GM12878 (cell line): ENCODE data around the gene GRK7. TPM values are rescaled to one million over a fixed set of nuclear protein-coding genes. Genes with fewer than 3 reads are reported as not detected.

ENCODE experiments used
- ATAC-seq: fragments of 200-7000 bp; cut with Tn5 transposase; 3 replicates; pipeline ENCODE4 v1.9.1; 2020; ENCODE audit warnings: mild to moderate bottlenecking, moderate library complexity
- BruUV-seq: library from RNA; stranded (reverse); fragments of 400-500 nt; replicated peaks from 2 replicates; lab custom pipeline; 2021; lab: Mats Ljungman, UMichigan
- CTCF ChIA-PET: fragments of 300-600 bp; sonication (Branson Sonifier 250); formaldehyde crosslinking; extraction: SDS; loops from one replicate; lab custom pipeline; 2021; ENCODE audit warnings: inconsistent platforms; lab: Yijun Ruan, JAX
- POLR2A ChIA-PET: fragments of 350-600 bp; formaldehyde crosslinking; extraction: SDS; loops from one replicate; lab custom pipeline; 2021; ENCODE audit warnings: inconsistent platforms; lab: Charles Lee
- RAD21 ChIA-PET: fragments of 300-600 bp; sonication (Branson Sonifier 250); formaldehyde crosslinking; loops from one replicate; lab custom pipeline; 2023; ENCODE audit warnings: antibody characterized with exemption; ENCODE audit not compliant: unreplicated experiment; lab: Charles Lee
- SMC1A ChIA-PET: fragments of 300-600 bp; sonication (Branson Sonifier 250); formaldehyde crosslinking; loops from one replicate; lab custom pipeline; 2023; ENCODE audit not compliant: unreplicated experiment, uncharacterized antibody; lab: Charles Lee
- DNase-seq: peaks from one replicate; pipeline ENCODE4 v3.0.0-alpha.2; 2011; ENCODE audit warnings: low read depth, low spot score
- FAIRE-seq: peaks from 3 replicates; lab custom pipeline; 2011; peaks lifted over from hg19 to GRCh38; lab: Jason Lieb, UNC
- H2AFZ ChIP-seq: 2 replicates; pipeline ENCODE4 v1.6.0; 2011; ENCODE audit warnings: low read depth, low read length, control low read depth; ENCODE audit not compliant: control insufficient read depth
- H3K27ac ChIP-seq: 2 replicates; pipeline ENCODE4 v1.5.1; 2011; ENCODE audit warnings: control low read depth; ENCODE audit not compliant: control insufficient read depth, insufficient read depth
- H3K27me3 ChIP-seq, 2 experiments: replicated peaks in 1 of 2; 2 replicates each; pipeline versions ENCODE4 v1.6.0 to v1.6.1; 2011; ENCODE audit warnings: low read length in 1 of 2; ENCODE audit not compliant: control insufficient read depth in 2 of 2, insufficient read depth in 2 of 2
- H3K36me3 ChIP-seq, 2 experiments: 2 replicates each; pipeline ENCODE4 v1.5.1; 2011; ENCODE audit warnings: low read length in 1 of 2; ENCODE audit not compliant: control insufficient read depth in 2 of 2, insufficient read depth in 2 of 2
- H3K4me1 ChIP-seq: 2 replicates; pipeline ENCODE4 v1.6.1; 2011; ENCODE audit warnings: mild to moderate bottlenecking, low read length, moderate library complexity, mixed read lengths; ENCODE audit not compliant: control insufficient read depth, insufficient read depth
- H3K4me2 ChIP-seq: 2 replicates; pipeline ENCODE4 v1.6.0; 2011; ENCODE audit warnings: control low read depth; ENCODE audit not compliant: control insufficient read depth, insufficient read depth
- H3K4me3 ChIP-seq: fragments of 200-600 bp; sonication (generic); 2 replicates; pipeline ENCODE4 v1.5.1; 2016
- H3K79me2 ChIP-seq: 2 replicates; pipeline ENCODE4 v1.6.0; 2011; ENCODE audit warnings: low read length; ENCODE audit not compliant: control insufficient read depth, insufficient read depth
- H3K9ac ChIP-seq: 2 replicates; pipeline ENCODE4 v1.8.0; 2011; ENCODE audit warnings: low read length, control low read depth, mixed read lengths; ENCODE audit not compliant: control insufficient read depth, insufficient read depth
- H3K9me3 ChIP-seq: replicated peaks from 3 replicates; pipeline ENCODE4 v1.5.1; 2011; ENCODE audit warnings: mild to moderate bottlenecking, low read length; ENCODE audit not compliant: control insufficient read depth, insufficient read depth
- H4K20me1 ChIP-seq: 2 replicates; pipeline ENCODE4 v1.6.0; 2011; ENCODE audit not compliant: control insufficient read depth, insufficient read depth
- BCL3 ChIP-seq: IDR thresholded peaks from 2 replicates; pipeline ENCODE4 v1.6.1; 2011; ENCODE audit warnings: borderline replicate concordance, low read depth, mild to moderate bottlenecking, moderate library complexity, low read length; ENCODE audit not compliant: insufficient read depth, poor library complexity, severe bottlenecking
- CHD2 ChIP-seq: IDR thresholded peaks from 2 replicates; pipeline ENCODE4 v1.6.1; 2011; ENCODE audit warnings: low read depth, low read length, improper control_type of control experiment, borderline replicate concordance
- ELK1 ChIP-seq: IDR thresholded peaks from 2 replicates; pipeline ENCODE4 v1.6.1; 2012; ENCODE audit warnings: low read depth, low read length, improper control_type of control experiment
- SKIL ChIP-seq: fragments of 450-650 bp; IDR thresholded peaks from 2 replicates; pipeline ENCODE4 v1.6.1; 2017; ENCODE audit warnings: mild to moderate bottlenecking, low read depth, inconsistent platforms; ENCODE audit not compliant: poor library complexity, severe bottlenecking
- SMARCA5 ChIP-seq: fragments of 450-650 bp; IDR thresholded peaks from 2 replicates; pipeline ENCODE4 v1.6.1; 2017; ENCODE audit warnings: mild to moderate bottlenecking
- USF1 ChIP-seq: IDR thresholded peaks from 2 replicates; pipeline ENCODE4 v1.6.1; 2011; ENCODE audit warnings: borderline replicate concordance, low read depth, mild to moderate bottlenecking, moderate library complexity, mixed read lengths, low read length; ENCODE audit not compliant: insufficient read depth; ENCODE audit errors: extremely low read length
- ZNF24 ChIP-seq: fragments of 450-650 bp; IDR thresholded peaks from 2 replicates; pipeline ENCODE4 v1.6.1; 2017; ENCODE audit warnings: antibody characterized with exemption, mild to moderate bottlenecking
- WGBS: methylation state at CpG from one replicate; pipeline ENCODE4 v1.1.6; 2016; ENCODE audit warnings: low lambda C conversion rate; ENCODE audit not compliant: insufficient replicate concordance, insufficient coverage; ENCODE audit errors: missing lambda C conversion rate; 5-methylcytosine and 5-hydroxymethylcytosine counted together
- in situ Hi-C: fragments of 300-500 bp; cut with MboI; formaldehyde crosslinking; loops from 9 replicates; pipeline ENCODE4 v1.14.3; 2018; ENCODE audit warnings: mixed read lengths
- intact Hi-C: fragments of 100-400 bp; cut with micrococcal nuclease; formaldehyde crosslinking; loops from one replicate; pipeline ENCODE4 v1.14.2; 2022; ENCODE audit not compliant: unreplicated experiment
- polyA plus RNA-seq, 11 experiments: library from polyadenylated mRNA; depleted of rRNA in 4 of 11; unstranded in 6 of 11; stranded (reverse) in 5 of 11; fragments of >200 nt; fragmentation: Nextera tagmentation in 4 of 11; fragmentation: Illumina TruSeq in 1 of 11; extraction: Ambion mirVana in 4 of 11; extraction: Trizol in 1 of 11; gene quantifications; 1 replicate in 1 of 11; 2 replicates in 10 of 11; pipeline versions ENCODE4 v1.2.1 to v1.2.3, GENCODE V29; 2011 to 2016; ENCODE audit warnings: inconsistent platforms in 2 of 11, missing spikeins in 2 of 11, low read depth in 1 of 11
- total RNA-seq, 4 experiments: library from RNA; depleted of rRNA in 3 of 4; stranded (reverse); fragments of >200 nt in 3 of 4; fragmentation: Illumina TruSeq in 1 of 4; extraction: Trizol in 1 of 4; gene quantifications; 2 replicates each; pipeline versions ENCODE4 v1.2.1 to v1.2.3, GENCODE V29; 2013 to 2021
- TF ChIP-seq, protein P1 (sequence below): fragments of 450-650 bp; IDR thresholded peaks from 2 replicates; pipeline ENCODE4 v1.6.1; 2018; ENCODE audit warnings: mild to moderate bottlenecking, low read depth, moderate library complexity; ENCODE audit not compliant: partially characterized antibody
- TF ChIP-seq, protein P2 (sequence below): fragments of 450-650 bp; IDR thresholded peaks from 2 replicates; pipeline ENCODE4 v1.6.1; 2014; ENCODE audit warnings: mild to moderate bottlenecking

Gene GRK7
- total and polyA plus RNA-seq, 10 of the 15 experiments (the other 5 are each of a cell fraction or from before 2014, with no cell fraction given): not detected

DNA sequence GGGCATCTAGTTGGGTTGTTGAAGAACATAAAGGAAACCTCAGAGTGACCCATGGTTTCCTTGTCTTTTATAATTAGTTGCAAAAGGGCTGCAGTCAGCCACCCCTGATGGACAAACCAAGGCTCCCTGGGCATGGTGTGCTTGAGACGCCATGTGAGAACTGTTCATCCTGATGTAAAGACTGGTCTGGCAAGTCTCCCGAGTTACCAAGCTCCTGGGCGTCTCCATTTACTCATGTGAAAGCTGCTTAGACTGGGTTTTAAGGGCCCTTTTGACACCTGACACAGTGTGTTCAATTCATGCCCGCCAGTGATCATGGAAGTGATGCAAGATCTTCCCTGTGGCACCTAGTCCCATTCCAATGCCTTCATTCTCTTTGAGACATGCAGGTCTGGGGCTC lies 49.4 kb downstream of the GRK7 start:
- no peak overlapping the region for H3K4me3 ChIP-seq
- intact Hi-C loops: no loop called here
- no peak overlapping the region for H3K9ac ChIP-seq
- no peak overlapping the region for H3K4me2 ChIP-seq
- ChIA-PET RAD21 (no interaction called here), POLR2A (no interaction called here), CTCF (no interaction called here), SMC1A (no interaction called here)
- DNase-seq (no peak), FAIRE-seq (no peak), ATAC-seq (no peak)
- H4K20me1 ChIP-seq: no peaks in the 10 kb centered on the region
- H3K79me2 ChIP-seq: no peaks in the 10 kb centered on the region
- H3K27me3 ChIP-seq: peaks cover 1 to 4% of the 10 kb centered on the region in 2 experiments; a peak in 3 of 4 replicates
- no TSS peak for BruUV-seq
- H3K27ac ChIP-seq: no peak overlapping the region
- in situ Hi-C loops: no loop called here
- H3K4me1 ChIP-seq: no peaks in the 10 kb centered on the region
- H2AFZ ChIP-seq: no peak overlapping the region
- peaks cover 2% of the 10 kb centered on the region; the same call in 1 of the 3 replicates for H3K9me3 ChIP-seq
- 0% methylated on average over 4 of the region's 4 CpGs for WGBS
- no peaks in the 10 kb centered on the region for H3K36me3 ChIP-seq
- TF ChIP-seq BCL3 (no peak), SMARCA5 (no peak), SKIL (no peak), ZNF24 (no peak), ELK1 (no peak), CHD2 (no peak), USF1 (no peak)
- TF ChIP-seq, protein P1, sequence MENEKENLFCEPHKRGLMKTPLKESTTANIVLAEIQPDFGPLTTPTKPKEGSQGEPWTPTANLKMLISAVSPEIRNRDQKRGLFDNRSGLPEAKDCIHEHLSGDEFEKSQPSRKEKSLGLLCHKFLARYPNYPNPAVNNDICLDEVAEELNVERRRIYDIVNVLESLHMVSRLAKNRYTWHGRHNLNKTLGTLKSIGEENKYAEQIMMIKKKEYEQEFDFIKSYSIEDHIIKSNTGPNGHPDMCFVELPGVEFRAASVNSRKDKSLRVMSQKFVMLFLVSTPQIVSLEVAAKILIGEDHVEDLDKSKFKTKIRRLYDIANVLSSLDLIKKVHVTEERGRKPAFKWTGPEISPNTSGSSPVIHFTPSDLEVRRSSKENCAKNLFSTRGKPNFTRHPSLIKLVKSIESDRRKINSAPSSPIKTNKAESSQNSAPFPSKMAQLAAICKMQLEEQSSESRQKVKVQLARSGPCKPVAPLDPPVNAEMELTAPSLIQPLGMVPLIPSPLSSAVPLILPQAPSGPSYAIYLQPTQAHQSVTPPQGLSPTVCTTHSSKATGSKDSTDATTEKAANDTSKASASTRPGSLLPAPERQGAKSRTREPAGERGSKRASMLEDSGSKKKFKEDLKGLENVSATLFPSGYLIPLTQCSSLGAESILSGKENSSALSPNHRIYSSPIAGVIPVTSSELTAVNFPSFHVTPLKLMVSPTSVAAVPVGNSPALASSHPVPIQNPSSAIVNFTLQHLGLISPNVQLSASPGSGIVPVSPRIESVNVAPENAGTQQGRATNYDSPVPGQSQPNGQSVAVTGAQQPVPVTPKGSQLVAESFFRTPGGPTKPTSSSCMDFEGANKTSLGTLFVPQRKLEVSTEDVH: no peak
- TF ChIP-seq, protein P2, sequence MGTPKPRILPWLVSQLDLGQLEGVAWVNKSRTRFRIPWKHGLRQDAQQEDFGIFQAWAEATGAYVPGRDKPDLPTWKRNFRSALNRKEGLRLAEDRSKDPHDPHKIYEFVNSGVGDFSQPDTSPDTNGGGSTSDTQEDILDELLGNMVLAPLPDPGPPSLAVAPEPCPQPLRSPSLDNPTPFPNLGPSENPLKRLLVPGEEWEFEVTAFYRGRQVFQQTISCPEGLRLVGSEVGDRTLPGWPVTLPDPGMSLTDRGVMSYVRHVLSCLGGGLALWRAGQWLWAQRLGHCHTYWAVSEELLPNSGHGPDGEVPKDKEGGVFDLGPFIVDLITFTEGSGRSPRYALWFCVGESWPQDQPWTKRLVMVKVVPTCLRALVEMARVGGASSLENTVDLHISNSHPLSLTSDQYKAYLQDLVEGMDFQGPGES: no peak
